ENCODE results near the gene ASCC1. TPM values are rescaled to one million over a fixed set of nuclear protein-coding genes. Genes with fewer than 3 reads are reported as not detected.

ASCC1 gene, protein sequence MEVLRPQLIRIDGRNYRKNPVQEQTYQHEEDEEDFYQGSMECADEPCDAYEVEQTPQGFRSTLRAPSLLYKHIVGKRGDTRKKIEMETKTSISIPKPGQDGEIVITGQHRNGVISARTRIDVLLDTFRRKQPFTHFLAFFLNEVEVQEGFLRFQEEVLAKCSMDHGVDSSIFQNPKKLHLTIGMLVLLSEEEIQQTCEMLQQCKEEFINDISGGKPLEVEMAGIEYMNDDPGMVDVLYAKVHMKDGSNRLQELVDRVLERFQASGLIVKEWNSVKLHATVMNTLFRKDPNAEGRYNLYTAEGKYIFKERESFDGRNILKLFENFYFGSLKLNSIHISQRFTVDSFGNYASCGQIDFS
- 27.4 and 28.2 TPM in 2 replicates for total RNA-seq

DNA sequence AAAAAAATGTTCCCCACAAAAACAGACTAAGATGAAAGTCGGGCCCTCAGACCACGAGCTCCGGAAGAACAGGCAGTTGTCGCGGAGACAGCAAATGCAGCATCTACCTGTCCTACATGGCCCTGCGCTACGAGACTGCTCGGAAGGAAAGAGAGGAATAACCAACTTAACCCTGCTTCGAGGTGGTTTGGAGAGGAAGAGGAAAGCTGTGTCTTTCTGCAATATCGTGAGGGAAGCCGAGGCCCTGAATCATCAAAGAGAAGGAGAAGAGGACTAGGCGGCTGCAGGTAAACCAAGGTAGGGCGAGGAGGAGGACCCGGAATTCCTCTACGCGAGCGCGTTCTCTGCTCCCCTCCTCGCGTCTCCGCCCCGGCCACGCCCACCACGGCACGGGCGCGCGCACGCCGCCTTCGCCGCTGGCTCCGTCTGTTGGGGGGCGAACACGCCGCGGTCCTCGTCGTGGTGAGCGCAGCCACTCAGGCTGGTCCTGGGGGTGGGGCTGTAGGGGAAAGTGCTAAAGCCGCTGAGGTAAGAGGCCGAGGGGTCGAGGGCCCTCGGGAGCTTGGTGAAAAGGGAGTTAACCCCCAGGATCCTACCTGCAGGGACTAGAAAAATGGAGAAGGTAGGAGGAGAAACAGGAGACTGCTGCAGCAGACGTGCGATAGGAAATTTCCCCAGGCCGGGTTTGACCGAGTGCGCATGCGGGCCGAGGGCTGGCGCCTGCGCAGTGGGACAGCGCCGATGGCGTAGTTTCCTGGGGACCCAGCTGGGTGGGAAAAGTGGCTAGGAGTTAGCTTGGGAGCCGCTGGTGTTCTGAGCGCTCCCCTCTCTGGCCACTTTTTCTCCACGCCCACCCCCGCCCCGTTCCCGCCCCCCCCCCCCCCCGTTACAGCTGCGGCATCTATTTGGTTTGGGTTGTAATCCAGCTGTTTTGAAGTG is at the start of gene ASCC1, which contains the start of gene ANAPC16:
ASCC1 (minus strand) TSS at position 666 of the 939 bp plus-strand sequence. CDS start 2,978 bp downstream, outside the sequence.
ANAPC16 (plus strand) TSS at position 402 of the 939 bp plus-strand sequence. CDS start 7,903 bp downstream, outside the sequence.

DNA sequence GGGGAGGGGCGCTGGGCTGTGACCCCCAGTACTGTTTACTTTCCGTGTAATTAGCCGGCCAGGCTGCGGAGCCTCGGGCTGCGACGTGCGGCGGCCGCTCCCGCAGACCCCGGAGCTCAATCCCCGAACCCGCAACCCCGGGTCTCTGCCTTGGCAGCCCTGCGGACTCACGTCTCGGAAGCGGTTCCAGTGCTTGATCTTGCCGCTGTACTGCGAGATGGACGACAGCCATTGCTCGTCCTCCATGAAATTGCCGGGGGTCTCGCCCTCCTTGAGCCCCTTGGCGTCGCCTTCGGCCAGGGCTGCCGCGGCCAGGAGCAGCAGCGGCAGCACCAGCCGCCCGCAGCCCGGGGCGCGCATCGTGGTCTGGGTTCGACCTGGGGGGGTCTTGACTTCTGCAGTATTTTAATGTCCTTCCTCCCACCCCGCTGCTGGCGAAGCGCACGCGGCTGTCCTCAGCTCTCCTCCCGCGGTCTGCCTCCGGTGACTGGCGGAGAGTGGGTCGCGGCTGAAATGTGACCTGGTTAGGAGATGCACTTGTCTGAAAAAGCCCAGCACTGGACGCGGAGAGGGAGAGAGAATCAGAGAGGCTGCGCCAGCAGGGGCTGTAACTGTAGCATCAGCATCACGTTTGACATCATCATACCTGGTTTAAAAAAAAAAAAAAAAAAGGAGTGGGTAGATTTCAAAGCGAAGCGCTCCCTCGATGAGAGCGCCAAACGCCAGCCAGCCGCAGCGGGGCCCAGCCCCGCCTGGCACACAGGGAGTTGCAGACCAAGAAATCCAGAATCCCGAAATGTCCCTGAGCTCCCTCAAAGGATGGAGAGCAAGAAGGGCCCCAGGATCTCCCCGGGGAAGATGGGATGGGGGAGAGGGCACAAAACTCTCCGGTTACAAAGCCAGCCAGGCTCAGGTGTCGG is 127.8 kb downstream of the ASCC1 start, which contains the start of gene SPOCK2:
SPOCK2 (minus strand) TSS at position 583 of the 920 bp plus-strand sequence; CDS start at position 360, 223 bp downstream.

Other genes starting within 250 kb of the ASCC1 start
- 0.26 and 3.0 TPM in 2 replicates for gene SPOCK2, start 127.7 kb downstream of the ASCC1 start, total RNA-seq
- 63.9 and 82.6 TPM in 2 replicates for gene ANAPC16, start 264 bp downstream of the ASCC1 start, total RNA-seq
- 479 and 494 TPM in 2 replicates for gene DDIT4, start 57.6 kb upstream of the ASCC1 start, total RNA-seq
- gene DNAJB12, start 138.6 kb upstream of the ASCC1 start, total RNA-seq: 22.6 and 30.9 TPM in 2 replicates

All from epithelial cell of alveolus of lung (primary cell).